ENCODE measurements around the gene PARN. TPM values are rescaled to one million over a fixed set of nuclear protein-coding genes. Genes with fewer than 3 reads are reported as not detected.

PARN gene
- total RNA-seq, 1 experiment from 2014 or later, result 57.8 TPM

- Histone ChIP-seq H3K27ac (ENCODE audit: low read length) (no peak overlapping the region), H3K27me3 (ENCODE audit: control insufficient read depth, insufficient read depth, low read length) (no peaks in the 10 kb centered on the region), H3K4me3 (ENCODE audit: low read depth in 2 of 2, low read length in 2 of 2) (no peak overlapping the region), H3K36me3 (ENCODE audit: control insufficient read depth, insufficient read depth, low read length) (no peaks in the 10 kb centered on the region), H3K4me1 (ENCODE audit: control insufficient read depth, insufficient read depth, low read length) (no peaks in the 10 kb centered on the region), H3K9me3 (ENCODE audit: control insufficient read depth, insufficient read depth, low read depth, low read length) (no peaks in the 10 kb centered on the region)
- no TSS peak for BruUV-seq (replicated peaks)
- intact Hi-C loops (cut with micrococcal nuclease; ENCODE audit: unreplicated experiment) (loop anchor here (5.0 kb wide), 1 partner anchor 65 kb away; no protein-coding TSS in a partner anchor), in situ Hi-C loops (cut with HindIII; ENCODE audit: low pct_unique_long_range_greater_than_20kb, low sequenced_read_pairs) (no loop called here)
- TF ChIP-seq SIN3A (IDR thresholded peaks at IDR 0.05; ENCODE audit: borderline replicate concordance, insufficient read depth, low read depth, low read length) (no peak), POLR2AphosphoS5 (IDR thresholded peaks at IDR 0.05; ENCODE audit: low read depth, low read length) (no peak), REST (IDR thresholded peaks at IDR 0.05; ENCODE audit: insufficient read depth in 1 of 2, low read depth in 2 of 2, low read length in 1 of 2) (no peak), TCF7L2 (IDR thresholded peaks at IDR 0.05; ENCODE audit: low read depth, low read length) (no peak), CTCF (IDR thresholded peaks at IDR 0.05) (no peak)
- ATAC-seq, result no peak
- CTCF ChIA-PET, result no interaction called here
- no peak for DNase-seq (ENCODE audit: low read depth, low spot score)
- POLR2A ChIA-PET, result interaction anchor here (0.6 kb wide), 1 partner anchor 45 kb away, joined by 11 read pairs; no protein-coding TSS in a partner anchor
These were observed 178.0 kb downstream of the PARN start for GRCh38 chr16:14452066-14452465.

- DNase-seq (ENCODE audit: low read depth, low spot score), result no peak
- ATAC-seq, result no peak
- intact Hi-C loops (cut with micrococcal nuclease; ENCODE audit: unreplicated experiment), result loop anchor here (5.0 kb wide), 1 partner anchor 66 kb away; no protein-coding TSS in a partner anchor
- no peaks in the 10 kb centered on the region for H3K27me3 ChIP-seq (ENCODE audit: control insufficient read depth, insufficient read depth, low read length)
- ChIA-PET POLR2A (no interaction called here), CTCF (no interaction called here)
- in situ Hi-C loops (cut with HindIII; ENCODE audit: low pct_unique_long_range_greater_than_20kb, low sequenced_read_pairs), result no loop called here
- no peaks in the 10 kb centered on the region for H3K4me1 ChIP-seq (ENCODE audit: control insufficient read depth, insufficient read depth, low read length)
- no peaks in the 10 kb centered on the region for H3K9me3 ChIP-seq (ENCODE audit: control insufficient read depth, insufficient read depth, low read depth, low read length)
- TF ChIP-seq SIN3A (IDR thresholded peaks at IDR 0.05; ENCODE audit: borderline replicate concordance, insufficient read depth, low read depth, low read length) (no peak), TCF7L2 (IDR thresholded peaks at IDR 0.05; ENCODE audit: low read depth, low read length) (no peak), CTCF (IDR thresholded peaks at IDR 0.05) (no peak), POLR2AphosphoS5 (IDR thresholded peaks at IDR 0.05; ENCODE audit: low read depth, low read length) (no peak), REST (IDR thresholded peaks at IDR 0.05; ENCODE audit: insufficient read depth in 1 of 2, low read depth in 2 of 2, low read length in 1 of 2) (no peak)
- no peaks in the 10 kb centered on the region; the same call in 1 of the 2 replicates for H3K36me3 ChIP-seq (ENCODE audit: control insufficient read depth, insufficient read depth, low read length)
- H3K27ac ChIP-seq (ENCODE audit: low read length), result no peak overlapping the region
- H3K4me3 ChIP-seq (ENCODE audit: low read depth in 2 of 2, low read length in 2 of 2), result no peak overlapping the region
- BruUV-seq (replicated peaks), result no TSS peak
These were observed 179.2 kb downstream of the PARN start for GRCh38 chr16:14450846-14451245.
